ENCODE data around the gene TFF2.

- no peak for TF ChIP-seq CTCF (optimal IDR thresholded peaks at IDR 0.05 in 1 of 3, IDR thresholded peaks at IDR 0.05 in 1 of 3, conservative IDR thresholded peaks at IDR 0.05 in 1 of 3; ENCODE audit: extremely low read depth in 1 of 3, insufficient read depth in 2 of 3, low read length in 3 of 3)
- no peak for TF ChIP-seq EZH2 (IDR thresholded peaks at IDR 0.05; ENCODE audit: low read length)
Observed at GRCh38 chr21:42321845-42322244, 28.9 kb downstream of the TFF2 start.

Measured in keratinocyte (primary cell).